Measurements from ENCODE around the gene CDC37L1. TPM values are rescaled to one million over a fixed set of nuclear protein-coding genes. Genes with fewer than 3 reads are reported as not detected.

Gene CDC37L1
- polyA plus RNA-seq, 1 of the 3 experiments (the other 2 are of a cell fraction), result 6.5 TPM

- CTCF ChIA-PET, result interaction anchor here (1.1 to 1.8 kb wide), 3 partner anchors 8 to 14 kb away, joined by 3 to 6 read pairs (median 3); partner anchors contain the start of gene AK3
- no peak overlapping the region for H3K27ac ChIP-seq (ENCODE audit: low read depth in 2 of 2, low read length in 1 of 2)
- no peaks in the 10 kb centered on the region for H4K20me1 ChIP-seq (ENCODE audit: insufficient read depth)
- H3K4me3 ChIP-seq (ENCODE audit: low read depth in 2 of 2, low read length in 1 of 2), result no peak overlapping the region
- H3K4me2 ChIP-seq, result no peak overlapping the region
- H3K4me1 ChIP-seq (ENCODE audit: control insufficient read depth in 1 of 2, insufficient read depth in 2 of 2, low read depth in 1 of 2, low read length in 1 of 2), result no peaks in the 10 kb centered on the region
- no peaks in the 10 kb centered on the region for H3F3A ChIP-seq (replicated peaks; ENCODE audit: insufficient read depth)
- H3K9me3 ChIP-seq, result no peaks in the 10 kb centered on the region
- TF ChIP-seq MXI1 (IDR thresholded peaks at IDR 0.05; ENCODE audit: low read depth, low read length), result no peak
- TF ChIP-seq RCOR1 (IDR thresholded peaks at IDR 0.05; ENCODE audit: low read length), result no peak
- no peak for TF ChIP-seq GATA2 (CRISPR knock-in tag; IDR thresholded peaks at IDR 0.05)
- TF ChIP-seq CHD2 (IDR thresholded peaks at IDR 0.05; ENCODE audit: low read length, partially characterized antibody), result no peak
- TF ChIP-seq RXRA (IDR thresholded peaks at IDR 0.05; ENCODE audit: borderline replicate concordance, low read depth), result no peak
- no peak for TF ChIP-seq TCF12 (IDR thresholded peaks at IDR 0.05)
- 69% methylated on average over 5 of the region's 5 CpGs for WGBS (ENCODE audit: low lambda C conversion rate)
- H2AFZ ChIP-seq (ENCODE audit: low read depth), result no peak overlapping the region
- no peak overlapping the region for H3K9ac ChIP-seq
- H3K36me3 ChIP-seq (replicated peaks in 1 of 2; ENCODE audit: control insufficient read depth in 1 of 2, insufficient read depth in 2 of 2, low read length in 1 of 2), result no peaks in the 10 kb centered on the region
- no peak for DNase-seq
- no peaks in the 10 kb centered on the region for H3K27me3 ChIP-seq (ENCODE audit: insufficient read depth)
- no peaks in the 10 kb centered on the region for H3K9me2 ChIP-seq
- H3K79me2 ChIP-seq (ENCODE audit: insufficient read depth), result no peaks in the 10 kb centered on the region
- POLR2A ChIA-PET, result interaction anchor here (0.6 kb wide), 1 partner anchor 1224 kb away, joined by 3 read pairs; no protein-coding TSS in a partner anchor
Measured at GRCh38 chr9:4755026-4755609, 75.7 kb downstream of the CDC37L1 start.

GRCh38 chr9:4756420-4756819 lies 77.1 kb downstream of the CDC37L1 start:
- H3K9me3 ChIP-seq, result no peaks in the 10 kb centered on the region
- POLR2A ChIA-PET, result no interaction called here
- no peaks in the 10 kb centered on the region for H3K4me1 ChIP-seq (ENCODE audit: control insufficient read depth in 1 of 2, insufficient read depth in 2 of 2, low read depth in 1 of 2, low read length in 1 of 2)
- no peaks in the 10 kb centered on the region for H3K36me3 ChIP-seq (replicated peaks in 1 of 2; ENCODE audit: control insufficient read depth in 1 of 2, insufficient read depth in 2 of 2, low read length in 1 of 2)
- 76% methylated on average over 4 of the region's 4 CpGs for WGBS (ENCODE audit: low lambda C conversion rate)
- H4K20me1 ChIP-seq (ENCODE audit: insufficient read depth), result no peaks in the 10 kb centered on the region
- no peaks in the 10 kb centered on the region for H3K9me2 ChIP-seq
- no peak for DNase-seq
- CTCF ChIA-PET, result interaction anchor here (1.2 to 1.8 kb wide), 6 partner anchors 11 to 834 kb away, joined by 3 to 6 read pairs (median 4); partner anchors contain the start of gene AK3
- no peak overlapping the region for H3K4me2 ChIP-seq
- H3K4me3 ChIP-seq (ENCODE audit: low read depth in 2 of 2, low read length in 1 of 2), result no peak overlapping the region
- no peaks in the 10 kb centered on the region for H3K79me2 ChIP-seq (ENCODE audit: insufficient read depth)
- no peaks in the 10 kb centered on the region for H3K27me3 ChIP-seq (ENCODE audit: insufficient read depth)
- TF ChIP-seq USF1 (IDR thresholded peaks at IDR 0.05; ENCODE audit: borderline replicate concordance, low read depth) (no peak), CHD2 (IDR thresholded peaks at IDR 0.05; ENCODE audit: low read length, partially characterized antibody) (no peak), FOXM1 (IDR thresholded peaks at IDR 0.05; ENCODE audit: low read depth) (no peak), FOSL2 (IDR thresholded peaks at IDR 0.05; ENCODE audit: borderline replicate concordance, low read depth) (no peak), SMC3 (IDR thresholded peaks at IDR 0.05; ENCODE audit: low read depth, low read length) (no peak), EP300 (IDR thresholded peaks at IDR 0.05; ENCODE audit: borderline replicate concordance in 1 of 2, low read depth in 1 of 2, low read length in 1 of 2) (no peak), CTCF (IDR thresholded peaks at IDR 0.05) (no peak), RXRA (IDR thresholded peaks at IDR 0.05; ENCODE audit: borderline replicate concordance, low read depth) (no peak), MXI1 (IDR thresholded peaks at IDR 0.05; ENCODE audit: low read depth, low read length) (no peak), MEF2A (IDR thresholded peaks at IDR 0.05; ENCODE audit: borderline replicate concordance, low read depth) (no peak), PBX3 (IDR thresholded peaks at IDR 0.05) (no peak), NRF1 (IDR thresholded peaks at IDR 0.05; ENCODE audit: low read depth, low read length) (no peak), TCF12 (IDR thresholded peaks at IDR 0.05) (no peak)
- H2AFZ ChIP-seq (ENCODE audit: low read depth), result peak overlapping the region; percentile 18; the same call in 1 of the 2 replicates
- H3F3A ChIP-seq (replicated peaks; ENCODE audit: insufficient read depth), result no peaks in the 10 kb centered on the region
- no peak overlapping the region for H3K27ac ChIP-seq (ENCODE audit: low read depth in 2 of 2, low read length in 1 of 2)
- H3K9ac ChIP-seq, result no peak overlapping the region
